ENCODE measurements around the gene EMCN.

GRCh38 chr4:100504086-100504874 is 13.5 kb downstream of the EMCN start:
- TF ChIP-seq, protein P1, sequence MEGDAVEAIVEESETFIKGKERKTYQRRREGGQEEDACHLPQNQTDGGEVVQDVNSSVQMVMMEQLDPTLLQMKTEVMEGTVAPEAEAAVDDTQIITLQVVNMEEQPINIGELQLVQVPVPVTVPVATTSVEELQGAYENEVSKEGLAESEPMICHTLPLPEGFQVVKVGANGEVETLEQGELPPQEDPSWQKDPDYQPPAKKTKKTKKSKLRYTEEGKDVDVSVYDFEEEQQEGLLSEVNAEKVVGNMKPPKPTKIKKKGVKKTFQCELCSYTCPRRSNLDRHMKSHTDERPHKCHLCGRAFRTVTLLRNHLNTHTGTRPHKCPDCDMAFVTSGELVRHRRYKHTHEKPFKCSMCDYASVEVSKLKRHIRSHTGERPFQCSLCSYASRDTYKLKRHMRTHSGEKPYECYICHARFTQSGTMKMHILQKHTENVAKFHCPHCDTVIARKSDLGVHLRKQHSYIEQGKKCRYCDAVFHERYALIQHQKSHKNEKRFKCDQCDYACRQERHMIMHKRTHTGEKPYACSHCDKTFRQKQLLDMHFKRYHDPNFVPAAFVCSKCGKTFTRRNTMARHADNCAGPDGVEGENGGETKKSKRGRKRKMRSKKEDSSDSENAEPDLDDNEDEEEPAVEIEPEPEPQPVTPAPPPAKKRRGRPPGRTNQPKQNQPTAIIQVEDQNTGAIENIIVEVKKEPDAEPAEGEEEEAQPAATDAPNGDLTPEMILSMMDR (IDR thresholded peaks at IDR 0.05; ENCODE audit: insufficient read depth, low read length) = no peak
- no peak for TF ChIP-seq GABPA (IDR thresholded peaks at IDR 0.05; ENCODE audit: low read depth)
- TF ChIP-seq POLR2AphosphoS5 (IDR thresholded peaks at IDR 0.05; ENCODE audit: low read depth) = no peak
- no peak for TF ChIP-seq REST (IDR thresholded peaks at IDR 0.05; ENCODE audit: insufficient replicate concordance, low read depth)

All from HL-60 (cell line).